MG63 (cell line): ENCODE data around the gene ADSL. TPM values are rescaled to one million over a fixed set of nuclear protein-coding genes. Genes with fewer than 3 reads are reported as not detected.

Experiments used
- DNase-seq: peaks from one replicate; pipeline ENCODE4 v3.0.0-alpha.2; 2020
- H3K27me3 ChIP-seq: fragments of 250-450 bp; sonication (Bioruptor Pico); 2 replicates; pipeline ENCODE4 v1.5.1; 2020; ENCODE audit warnings: mild to moderate bottlenecking, moderate library complexity
- H3K36me3 ChIP-seq: fragments of 250-450 bp; sonication (Bioruptor Pico); 2 replicates; pipeline ENCODE4 v1.5.1; 2020; ENCODE audit warnings: mild to moderate bottlenecking, moderate library complexity
- H3K4me3 ChIP-seq: fragments of 250-450 bp; sonication (Bioruptor Pico); 2 replicates; pipeline ENCODE4 v1.5.1; 2020; ENCODE audit warnings: mild to moderate bottlenecking, moderate library complexity
- H3K9me3 ChIP-seq: fragments of 250-450 bp; sonication (Bioruptor Pico); 2 replicates; pipeline ENCODE4 v1.5.1; 2020; ENCODE audit warnings: mild to moderate bottlenecking, moderate library complexity
- total RNA-seq: library from RNA; depleted of rRNA; stranded (reverse); fragments of >200 nt; shearing (Covaris generic); gene quantifications from 2 replicates; pipeline ENCODE4 v1.2.3, GENCODE V29; 2014; ENCODE audit warnings: low replicate concordance

ADSL gene
- total RNA-seq, 1 experiment from 2014 or later: 262 TPM

DNA sequence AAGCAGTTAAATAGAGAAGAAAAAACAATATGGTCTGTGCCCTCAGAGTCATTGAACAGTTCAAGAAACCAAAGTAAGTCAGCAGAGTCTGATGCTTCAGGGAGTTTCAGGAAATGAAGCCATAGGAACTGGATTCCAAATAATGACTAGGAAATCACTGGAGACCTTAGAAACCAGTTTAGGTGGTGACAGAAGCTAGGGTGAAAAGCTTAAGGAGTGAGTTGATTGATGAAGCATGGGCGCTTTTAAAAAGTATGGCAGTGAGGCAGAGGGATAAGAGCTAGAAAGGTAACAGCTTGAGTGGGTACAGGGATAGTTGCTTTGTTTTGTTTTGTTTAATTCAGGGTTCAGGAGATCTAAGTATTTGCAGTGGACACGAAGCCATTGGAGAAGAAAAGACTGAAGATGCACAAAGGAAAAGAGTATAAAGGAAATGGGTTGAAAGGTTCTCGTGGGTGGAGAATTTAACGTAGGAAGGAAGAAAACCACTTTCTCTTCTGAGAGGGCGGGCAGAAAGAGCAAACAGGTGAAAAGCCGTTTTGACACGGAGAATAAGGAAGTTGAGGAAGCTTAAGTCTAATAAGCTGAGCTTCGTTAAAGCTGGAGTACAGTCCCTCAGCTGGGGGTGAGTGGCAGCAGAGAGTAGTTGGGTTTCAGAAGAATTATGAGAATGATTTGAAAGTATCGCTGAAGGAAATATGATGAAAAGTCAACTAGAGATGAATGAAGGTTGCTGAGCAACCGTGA is 38.9 kb downstream of the ADSL start:
- no peak for DNase-seq
- Histone ChIP-seq H3K4me3 (no peak overlapping the region), H3K27me3 (no peaks in the 10 kb centered on the region), H3K36me3 (no peaks in the 10 kb centered on the region), H3K9me3 (no peaks in the 10 kb centered on the region)

DNA sequence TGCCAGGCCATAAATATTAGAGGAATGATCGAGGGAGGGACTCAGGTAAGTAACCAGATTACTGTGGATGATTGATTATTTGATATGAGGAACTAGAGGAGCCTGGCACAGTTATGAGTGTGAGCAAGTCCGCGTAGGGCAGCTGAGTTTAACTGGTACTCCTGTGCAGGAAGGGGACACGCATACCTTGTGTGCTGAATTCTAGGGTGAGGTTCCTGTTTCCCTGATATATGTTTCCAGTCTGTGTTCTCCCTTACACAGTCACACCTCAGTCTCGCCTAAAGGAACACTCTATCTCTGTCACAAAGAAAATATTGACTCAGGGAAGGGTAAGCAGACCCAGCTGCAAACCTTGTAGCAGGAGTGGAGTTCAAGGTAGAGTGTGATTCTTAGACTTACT is 41.4 kb downstream of the ADSL start:
- H3K4me3 ChIP-seq: no peak overlapping the region
- no peaks in the 10 kb centered on the region for H3K27me3 ChIP-seq
- no peaks in the 10 kb centered on the region for H3K36me3 ChIP-seq
- DNase-seq: no peak
- no peaks in the 10 kb centered on the region for H3K9me3 ChIP-seq

GRCh38 chr22:40388231-40388630 is 41.9 kb downstream of the ADSL start:
- no peaks in the 10 kb centered on the region for H3K27me3 ChIP-seq

DNA sequence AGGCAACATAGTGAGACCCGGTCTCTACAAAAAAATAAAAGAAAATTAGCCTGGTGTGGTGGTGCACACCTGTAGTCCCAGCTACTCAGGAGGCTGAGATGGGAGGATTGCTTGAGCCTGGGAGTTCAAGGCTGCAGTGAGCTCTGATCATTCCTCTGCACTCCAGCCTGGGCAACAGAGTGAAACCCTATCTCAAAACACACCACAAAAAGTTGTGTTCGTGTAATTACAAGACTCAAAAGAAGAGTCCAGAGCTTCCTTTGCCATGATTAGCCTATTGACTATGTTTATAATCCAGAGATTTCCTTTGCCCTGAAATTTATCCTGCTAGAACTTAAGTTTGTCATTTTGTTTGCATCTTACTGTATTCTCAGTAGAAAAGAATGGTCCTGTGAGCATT is 45.1 kb downstream of the ADSL start:
- DNase-seq: no peak
- Histone ChIP-seq H3K9me3 (no peaks in the 10 kb centered on the region), H3K27me3 (no peaks in the 10 kb centered on the region), H3K4me3 (no peak overlapping the region), H3K36me3 (peaks cover 9% of the 10 kb centered on the region)

More at GRCh38 chr22:40388231-40388630, 41.9 kb downstream of the ADSL start:
- H3K36me3 ChIP-seq: no peaks in the 10 kb centered on the region
- DNase-seq: no peak
- H3K4me3 ChIP-seq: no peak overlapping the region
- H3K9me3 ChIP-seq: no peaks in the 10 kb centered on the region

GRCh38 chr22:40392618-40393017 is 46.3 kb downstream of the ADSL start:
- Histone ChIP-seq H3K36me3 (peaks cover 9% of the 10 kb centered on the region), H3K4me3 (no peak overlapping the region), H3K9me3 (no peaks in the 10 kb centered on the region), H3K27me3 (no peaks in the 10 kb centered on the region)
- no peak for DNase-seq

GRCh38 chr22:40394607-40395006 is 48.3 kb downstream of the ADSL start:
- Histone ChIP-seq H3K27me3 (no peaks in the 10 kb centered on the region), H3K4me3 (no peak overlapping the region), H3K36me3 (peaks cover 12% of the 10 kb centered on the region), H3K9me3 (no peaks in the 10 kb centered on the region)
- no peak for DNase-seq

DNA sequence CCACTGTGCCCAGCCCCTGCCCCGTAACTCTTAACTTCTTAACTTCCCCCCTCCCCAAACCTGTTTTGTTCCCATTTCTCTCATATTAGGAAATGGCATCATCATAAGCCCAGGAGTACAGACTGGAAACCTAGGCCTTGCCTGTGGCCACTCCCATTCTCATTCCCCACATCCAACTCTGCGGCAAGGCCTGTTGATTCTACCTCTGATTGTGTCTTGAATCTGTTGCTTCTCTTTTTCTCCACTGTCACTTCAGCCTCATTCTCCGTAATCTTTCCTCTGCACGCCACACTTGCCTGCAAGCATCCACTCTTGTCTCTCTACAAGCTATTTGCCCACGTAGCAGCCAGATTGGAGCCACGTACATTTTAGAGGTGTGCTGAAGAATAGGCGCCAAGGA is 49.3 kb downstream of the ADSL start:
- H3K27me3 ChIP-seq: no peaks in the 10 kb centered on the region
- H3K36me3 ChIP-seq: peaks cover 14% of the 10 kb centered on the region
- H3K9me3 ChIP-seq: no peaks in the 10 kb centered on the region
- DNase-seq: no peak
- no peak overlapping the region for H3K4me3 ChIP-seq

GRCh38 chr22:40396882-40397281 is 50.6 kb downstream of the ADSL start:
- H3K36me3 ChIP-seq: peaks cover 18% of the 10 kb centered on the region
- no peak for DNase-seq

DNA sequence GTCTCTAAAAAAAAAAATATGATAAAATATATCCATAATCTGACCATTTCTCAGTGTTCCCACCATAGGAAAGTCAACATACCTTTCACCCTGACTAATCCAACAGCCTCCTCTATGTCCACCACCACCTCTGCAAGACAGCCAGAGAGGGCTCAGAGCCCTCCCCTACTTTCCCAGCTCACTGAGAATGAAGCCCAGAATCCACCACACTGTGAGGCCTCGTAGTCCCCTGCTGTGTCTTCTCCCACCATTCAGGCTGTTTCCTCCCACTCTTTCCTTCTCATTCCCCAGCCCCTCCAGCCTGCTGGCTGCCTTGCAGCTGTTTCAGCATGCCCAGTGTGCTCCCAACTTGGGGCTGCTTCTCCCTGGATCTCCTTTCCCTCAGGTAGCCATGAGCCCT is 51.1 kb downstream of the ADSL start:
- H3K4me3 ChIP-seq: no peak overlapping the region
- no peaks in the 10 kb centered on the region for H3K9me3 ChIP-seq
- no peak for DNase-seq
- no peaks in the 10 kb centered on the region for H3K27me3 ChIP-seq
- H3K36me3 ChIP-seq: peaks cover 23% of the 10 kb centered on the region

More at GRCh38 chr22:40396882-40397281, 50.6 kb downstream of the ADSL start:
- Histone ChIP-seq H3K4me3 (no peak overlapping the region), H3K9me3 (no peaks in the 10 kb centered on the region), H3K27me3 (no peaks in the 10 kb centered on the region)

- DNase-seq: no peak
- H3K9me3 ChIP-seq: no peaks in the 10 kb centered on the region
Observed at GRCh38 chr22:40399621-40400020, 53.3 kb downstream of the ADSL start.

GRCh38 chr22:40400159-40400558 is 53.9 kb downstream of the ADSL start:
- Histone ChIP-seq H3K4me3 (no peak overlapping the region), H3K9me3 (no peaks in the 10 kb centered on the region), H3K36me3 (peaks cover 41% of the 10 kb centered on the region), H3K27me3 (no peaks in the 10 kb centered on the region)
- DNase-seq: no peak

More at GRCh38 chr22:40399621-40400020, 53.3 kb downstream of the ADSL start:
- peaks cover 36% of the 10 kb centered on the region for H3K36me3 ChIP-seq
- no peak overlapping the region for H3K4me3 ChIP-seq
- no peaks in the 10 kb centered on the region for H3K27me3 ChIP-seq

GRCh38 chr22:40401532-40401931 is 55.2 kb downstream of the ADSL start:
- peaks cover 36% of the 10 kb centered on the region for H3K36me3 ChIP-seq
- H3K27me3 ChIP-seq: no peaks in the 10 kb centered on the region
- no peak for DNase-seq
- H3K4me3 ChIP-seq: no peak overlapping the region
- no peaks in the 10 kb centered on the region for H3K9me3 ChIP-seq

DNA sequence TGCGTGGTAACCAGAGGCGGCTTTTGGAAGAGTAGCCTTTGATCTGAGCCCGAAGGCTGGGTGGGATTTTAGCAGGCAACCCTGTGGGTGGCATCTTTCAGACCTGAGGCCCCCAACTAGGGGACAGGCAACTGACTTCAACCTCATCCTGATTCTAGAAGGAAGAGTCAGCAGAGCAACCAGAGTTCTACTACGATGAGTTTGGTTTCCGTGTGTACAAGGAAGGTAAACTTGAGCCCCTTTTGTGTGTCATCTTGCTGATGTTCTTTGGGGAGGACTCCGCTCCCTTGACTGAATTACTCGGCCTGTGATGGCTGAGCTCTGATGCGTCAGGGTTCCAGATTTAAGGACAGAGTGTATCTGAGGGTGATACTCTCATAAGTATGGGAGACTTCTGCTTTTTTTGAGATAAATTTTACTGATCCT is 55.7 kb downstream of the ADSL start:
- Histone ChIP-seq H3K27me3 (no peaks in the 10 kb centered on the region), H3K9me3 (no peaks in the 10 kb centered on the region), H3K36me3 (peaks cover 41% of the 10 kb centered on the region), H3K4me3 (no peak overlapping the region)
- no peak for DNase-seq

GRCh38 chr22:40403141-40403540 is 56.8 kb downstream of the ADSL start:
- Histone ChIP-seq H3K27me3 (no peaks in the 10 kb centered on the region), H3K4me3 (no peak overlapping the region), H3K9me3 (no peaks in the 10 kb centered on the region), H3K36me3 (peaks cover 51% of the 10 kb centered on the region)
- DNase-seq: no peak

GRCh38 chr22:40403651-40404050 is 57.4 kb downstream of the ADSL start:
- Histone ChIP-seq H3K36me3 (peaks cover 54% of the 10 kb centered on the region), H3K27me3 (no peaks in the 10 kb centered on the region), H3K9me3 (no peaks in the 10 kb centered on the region), H3K4me3 (no peak overlapping the region)
- DNase-seq: no peak

GRCh38 chr22:40404251-40405177 is 58.2 kb downstream of the ADSL start:
- H3K4me3 ChIP-seq: no peak overlapping the region
- H3K36me3 ChIP-seq: peaks cover 57% of the 10 kb centered on the region
- no peaks in the 10 kb centered on the region for H3K27me3 ChIP-seq
- no peak for DNase-seq
- no peaks in the 10 kb centered on the region for H3K9me3 ChIP-seq
